ENCODE results near the gene GOLGA6B.
"Not testable (repeated sequence)": the region's sequence is repeated elsewhere in the genome, so short reads cannot be mapped to it uniquely, and the experiment has no call there.

Gene GOLGA6B

DNA sequence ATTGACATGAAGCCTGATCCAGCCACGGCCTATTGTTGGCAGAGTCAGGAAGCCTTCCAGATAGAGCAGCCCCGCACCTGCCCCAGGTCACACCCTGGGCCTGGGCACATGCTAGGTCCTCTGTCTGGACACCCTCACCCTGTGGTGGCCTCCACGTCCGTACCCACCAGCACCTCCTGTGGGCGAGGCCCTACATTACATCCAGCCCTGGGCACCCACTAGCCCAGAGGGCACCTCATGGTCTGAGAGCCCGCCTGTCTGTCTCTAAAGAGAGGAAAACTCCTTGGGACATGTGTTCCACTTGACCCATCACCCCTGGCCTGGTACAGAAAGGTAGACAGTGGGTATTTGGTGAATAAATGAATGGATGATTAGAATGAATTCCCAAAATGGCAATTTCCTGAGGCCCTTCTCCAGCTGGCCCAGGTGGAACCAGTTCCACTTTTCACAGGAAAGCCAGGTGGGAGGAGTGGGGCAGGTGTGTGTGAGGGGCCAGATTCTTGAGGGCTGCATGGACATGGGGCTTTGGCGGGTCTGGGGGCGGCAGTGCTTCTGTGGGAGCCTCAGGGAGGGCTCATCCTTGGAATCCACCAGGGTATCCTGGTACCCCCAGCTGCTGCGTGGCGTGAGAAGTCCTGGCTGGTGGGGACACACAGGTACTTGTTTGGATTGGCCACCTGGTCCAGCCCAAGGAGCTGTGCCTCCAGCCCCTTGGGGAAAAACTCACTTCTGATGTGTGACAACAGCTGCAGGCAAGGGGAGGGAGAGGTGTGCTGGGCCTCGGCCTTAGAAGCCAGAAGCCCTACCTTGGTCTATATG is 26.0 kb upstream of the GOLGA6B start:
- not testable (repeated sequence) for H3K36me3 ChIP-seq (ENCODE audit: control insufficient read depth, insufficient read depth, low read length); H3K4me3 ChIP-seq (ENCODE audit: insufficient read depth, low read depth, low read length); H3K27me3 ChIP-seq (ENCODE audit: control insufficient read depth, insufficient read depth, low read length, poor library complexity, severe bottlenecking); H3K4me1 ChIP-seq (ENCODE audit: control insufficient read depth, insufficient read depth, low read length); H3K9me3 ChIP-seq (ENCODE audit: control insufficient read depth, low read length); H3K27ac ChIP-seq (ENCODE audit: insufficient read depth, low read depth, low read length, poor library complexity, severe bottlenecking)
- 86 to 87% methylated on average over 10 of the region's 11 CpGs for WGBS, 2 experiments

DNA sequence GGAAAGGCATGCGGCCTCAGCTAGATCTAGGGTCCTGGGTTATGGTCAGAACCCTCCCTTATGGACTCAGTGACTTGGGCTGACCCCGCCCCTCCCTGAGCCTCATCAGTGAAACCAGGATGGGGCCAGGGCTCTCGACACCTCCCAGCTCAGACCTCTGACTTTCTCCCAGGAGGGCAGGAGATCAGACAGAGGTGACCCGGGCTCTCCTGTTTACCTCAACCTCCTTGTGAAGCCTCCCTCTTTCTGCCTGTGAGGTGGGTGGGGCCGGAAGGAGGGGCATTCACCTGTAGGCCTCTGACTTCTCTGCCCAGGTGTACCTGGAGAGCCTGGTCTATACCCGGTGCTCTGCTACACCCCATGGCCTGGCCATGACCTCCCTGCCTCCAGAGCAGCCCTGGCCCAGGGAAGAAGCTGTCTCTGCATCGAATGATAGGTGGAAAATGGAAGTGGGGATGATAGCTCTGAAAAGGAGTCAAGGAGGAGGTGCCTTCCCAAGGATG is 25.4 kb upstream of the GOLGA6B start:
- not testable (repeated sequence) for H3K36me3 ChIP-seq (ENCODE audit: control insufficient read depth, insufficient read depth, low read length); H3K27ac ChIP-seq (ENCODE audit: insufficient read depth, low read depth, low read length, poor library complexity, severe bottlenecking); H3K4me1 ChIP-seq (ENCODE audit: control insufficient read depth, insufficient read depth, low read length); H3K27me3 ChIP-seq (ENCODE audit: control insufficient read depth, insufficient read depth, low read length, poor library complexity, severe bottlenecking); H3K9me3 ChIP-seq (ENCODE audit: control insufficient read depth, low read length); H3K4me3 ChIP-seq (ENCODE audit: insufficient read depth, low read depth, low read length)
- 86 to 90% methylated on average over 7 of the region's 7 CpGs for WGBS, 2 experiments

DNA sequence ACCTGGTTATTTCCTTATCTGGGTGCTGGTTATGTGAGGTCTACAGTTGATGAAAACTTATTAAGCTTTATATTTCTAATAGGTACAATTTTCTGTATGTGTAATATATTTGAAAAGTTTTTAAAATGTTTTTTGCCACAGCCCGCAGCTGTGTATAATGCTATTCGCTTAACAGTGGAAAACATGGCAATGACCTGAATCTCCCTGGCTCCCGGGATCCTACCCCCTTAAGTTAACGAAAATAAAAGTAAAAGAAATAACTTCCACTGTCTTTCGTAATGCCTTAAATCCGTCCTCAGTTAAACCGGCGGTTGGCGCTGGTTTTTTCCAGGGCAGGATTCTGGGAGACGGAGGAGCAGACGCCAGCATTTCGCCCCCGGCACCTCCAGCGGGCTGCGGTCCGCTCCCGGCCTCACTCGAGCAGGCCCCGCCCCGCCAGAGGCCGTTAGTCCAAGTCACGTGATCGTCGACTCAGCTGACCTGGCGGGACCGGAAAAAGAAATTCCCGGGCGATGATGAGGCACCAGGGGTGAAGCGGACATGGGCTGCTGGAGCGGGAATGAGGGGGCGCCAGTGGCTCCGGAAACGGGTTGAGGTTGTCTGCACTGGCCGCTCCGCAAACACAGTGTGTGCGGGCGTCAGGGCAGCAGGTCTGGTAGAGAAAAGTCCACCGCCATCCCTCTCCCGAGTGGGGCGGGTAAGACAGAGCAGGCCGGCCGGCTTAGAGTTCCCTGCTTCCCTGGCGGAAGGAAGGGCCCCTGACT is 17.8 kb upstream of the GOLGA6B start:
- H3K9me3 ChIP-seq (ENCODE audit: control insufficient read depth, low read length); H3K36me3 ChIP-seq (ENCODE audit: control insufficient read depth, insufficient read depth, low read length); H3K27ac ChIP-seq (ENCODE audit: insufficient read depth, low read depth, low read length, poor library complexity, severe bottlenecking); H3K4me1 ChIP-seq (ENCODE audit: control insufficient read depth, insufficient read depth, low read length); H3K27me3 ChIP-seq (ENCODE audit: control insufficient read depth, insufficient read depth, low read length, poor library complexity, severe bottlenecking): not testable (repeated sequence)
- WGBS, 2 experiments = 10 to 40% methylated on average over 3 to 16 of the region's 43 CpGs
- peak overlapping the region; percentile 27 for H3K4me3 ChIP-seq (ENCODE audit: insufficient read depth, low read depth, low read length)

DNA sequence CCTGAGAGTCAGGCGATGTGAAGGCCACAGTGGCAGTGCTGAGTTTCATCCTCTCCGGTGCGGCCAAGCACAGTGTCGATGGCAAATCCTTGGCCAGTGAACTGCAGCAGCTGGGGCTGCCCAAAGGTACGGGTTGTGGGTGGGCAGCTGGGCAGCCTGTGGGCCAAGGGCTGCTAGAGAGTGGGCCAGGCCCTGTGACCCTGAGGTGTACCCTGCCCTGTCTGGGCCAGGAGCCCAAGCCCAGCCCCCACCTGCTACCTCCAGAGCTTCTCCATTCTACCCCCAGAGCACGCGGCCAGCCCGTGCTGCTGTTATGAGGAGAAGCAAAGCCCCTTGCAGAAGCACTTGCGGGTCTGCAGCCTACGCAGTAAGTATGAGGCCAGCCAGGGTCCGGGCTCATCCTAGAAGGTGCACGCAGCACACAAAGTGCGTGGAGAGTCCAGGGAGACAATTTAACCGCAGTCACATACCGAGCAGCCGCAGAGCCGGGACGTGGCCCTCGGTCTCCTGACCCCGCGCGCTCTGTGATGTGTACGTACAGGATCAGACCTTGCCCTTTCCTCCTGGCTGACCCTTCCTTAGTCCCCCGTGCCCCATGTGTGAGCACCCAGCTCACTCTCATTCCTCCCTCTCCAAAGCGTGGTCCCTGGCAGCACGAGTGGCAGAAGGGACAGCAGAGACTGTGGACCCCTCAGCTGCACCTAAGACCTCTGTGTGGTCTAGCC is 14.6 kb upstream of the GOLGA6B start:
- WGBS, 2 experiments = no CpG with 5 or more reads among the region's 26 CpGs
- H3K9me3 ChIP-seq (ENCODE audit: control insufficient read depth, low read length); H3K4me3 ChIP-seq (ENCODE audit: insufficient read depth, low read depth, low read length); H3K4me1 ChIP-seq (ENCODE audit: control insufficient read depth, insufficient read depth, low read length); H3K27me3 ChIP-seq (ENCODE audit: control insufficient read depth, insufficient read depth, low read length, poor library complexity, severe bottlenecking); H3K27ac ChIP-seq (ENCODE audit: insufficient read depth, low read depth, low read length, poor library complexity, severe bottlenecking); H3K36me3 ChIP-seq (ENCODE audit: control insufficient read depth, insufficient read depth, low read length): not testable (repeated sequence)

DNA sequence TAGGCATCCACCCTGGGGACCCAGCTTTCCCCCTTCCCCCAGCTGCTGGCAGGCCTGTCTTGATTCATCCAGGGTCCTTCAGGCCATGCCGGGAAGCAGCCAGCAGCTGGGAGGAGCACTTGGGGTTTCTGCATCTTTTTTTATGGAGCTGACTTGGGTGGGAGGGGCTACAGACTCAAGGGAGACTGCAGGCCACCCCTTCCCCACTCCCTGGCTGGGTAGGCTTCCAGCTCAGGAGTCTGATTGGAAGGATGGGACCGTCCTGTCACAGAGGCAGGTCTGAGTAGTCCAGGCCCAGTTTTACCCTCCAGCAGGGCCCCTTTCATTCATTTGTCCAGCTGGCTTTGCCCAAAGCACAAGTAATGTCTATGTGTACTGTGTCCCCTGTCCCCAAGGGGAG is 12.2 kb upstream of the GOLGA6B start:
- H3K9me3 ChIP-seq (ENCODE audit: control insufficient read depth, low read length); H3K4me1 ChIP-seq (ENCODE audit: control insufficient read depth, insufficient read depth, low read length); H3K27ac ChIP-seq (ENCODE audit: insufficient read depth, low read depth, low read length, poor library complexity, severe bottlenecking); H3K27me3 ChIP-seq (ENCODE audit: control insufficient read depth, insufficient read depth, low read length, poor library complexity, severe bottlenecking); H3K36me3 ChIP-seq (ENCODE audit: control insufficient read depth, insufficient read depth, low read length); H3K4me3 ChIP-seq (ENCODE audit: insufficient read depth, low read depth, low read length): not testable (repeated sequence)
- WGBS, 2 experiments = no CpG with 5 or more reads among the region's 2 CpGs

DNA sequence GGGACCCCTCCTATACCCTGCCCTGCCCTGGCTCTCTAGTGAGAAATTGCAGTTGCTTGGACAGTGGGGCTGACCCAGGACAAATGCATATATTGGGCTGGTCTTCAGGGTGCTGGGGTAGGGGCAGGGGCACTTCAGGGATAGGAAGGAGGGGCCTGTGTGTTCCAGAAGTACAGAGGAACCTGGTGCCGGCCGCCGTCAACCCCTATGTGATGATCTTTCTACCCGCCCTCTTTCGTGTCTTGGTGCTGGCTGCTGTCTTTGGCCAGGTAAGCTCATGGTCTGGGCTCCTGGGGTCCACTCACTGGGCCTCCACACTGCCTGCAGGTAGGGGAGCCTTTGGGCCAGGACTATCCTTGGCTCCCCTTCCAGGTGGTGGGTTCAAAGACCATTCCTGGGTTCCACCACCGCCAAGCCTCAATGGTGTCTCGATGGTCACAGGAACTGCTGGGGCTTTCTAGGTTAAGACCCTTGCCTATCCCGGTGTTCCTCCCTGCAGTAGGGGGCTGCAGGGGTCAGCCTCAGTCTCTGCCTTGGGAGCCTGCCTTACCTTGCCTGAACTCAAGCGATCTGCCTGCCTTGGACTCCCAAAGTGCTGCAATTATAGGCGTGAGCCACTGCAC is 5.8 kb upstream of the GOLGA6B start:
- H3K27ac ChIP-seq (ENCODE audit: insufficient read depth, low read depth, low read length, poor library complexity, severe bottlenecking); H3K4me3 ChIP-seq (ENCODE audit: insufficient read depth, low read depth, low read length); H3K27me3 ChIP-seq (ENCODE audit: control insufficient read depth, insufficient read depth, low read length, poor library complexity, severe bottlenecking); H3K36me3 ChIP-seq (ENCODE audit: control insufficient read depth, insufficient read depth, low read length); H3K4me1 ChIP-seq (ENCODE audit: control insufficient read depth, insufficient read depth, low read length); H3K9me3 ChIP-seq (ENCODE audit: control insufficient read depth, low read length): not testable (repeated sequence)
- WGBS, 2 experiments = 90 to 92% methylated on average over 2 to 3 of the region's 10 CpGs

DNA sequence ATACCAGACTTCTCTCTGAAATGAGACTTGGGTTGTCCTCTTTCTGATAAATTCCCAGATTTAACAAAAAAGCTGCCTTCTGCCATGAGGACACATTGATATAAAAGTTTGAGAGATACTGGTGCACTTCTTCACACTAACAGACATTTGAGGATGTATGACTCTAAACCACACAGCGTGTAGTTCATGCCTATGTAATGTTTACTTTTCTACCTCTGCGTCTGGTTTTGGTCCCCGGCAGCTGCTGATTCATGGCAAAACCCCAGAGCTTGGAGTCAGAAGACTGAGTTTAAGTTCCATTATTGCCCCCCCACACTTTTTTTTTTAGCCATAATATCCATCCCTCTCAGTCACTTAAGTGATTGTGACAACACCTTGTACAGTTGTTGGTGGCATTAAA is 1.5 kb downstream of the GOLGA6B start:
- not testable (repeated sequence) for H3K4me1 ChIP-seq (ENCODE audit: control insufficient read depth, insufficient read depth, low read length); H3K27me3 ChIP-seq (ENCODE audit: control insufficient read depth, insufficient read depth, low read length, poor library complexity, severe bottlenecking); H3K36me3 ChIP-seq (ENCODE audit: control insufficient read depth, insufficient read depth, low read length); H3K27ac ChIP-seq (ENCODE audit: insufficient read depth, low read depth, low read length, poor library complexity, severe bottlenecking); H3K4me3 ChIP-seq (ENCODE audit: insufficient read depth, low read depth, low read length); H3K9me3 ChIP-seq (ENCODE audit: control insufficient read depth, low read length)
- WGBS, 2 experiments = no CpG with 5 or more reads among the region's 3 CpGs

DNA sequence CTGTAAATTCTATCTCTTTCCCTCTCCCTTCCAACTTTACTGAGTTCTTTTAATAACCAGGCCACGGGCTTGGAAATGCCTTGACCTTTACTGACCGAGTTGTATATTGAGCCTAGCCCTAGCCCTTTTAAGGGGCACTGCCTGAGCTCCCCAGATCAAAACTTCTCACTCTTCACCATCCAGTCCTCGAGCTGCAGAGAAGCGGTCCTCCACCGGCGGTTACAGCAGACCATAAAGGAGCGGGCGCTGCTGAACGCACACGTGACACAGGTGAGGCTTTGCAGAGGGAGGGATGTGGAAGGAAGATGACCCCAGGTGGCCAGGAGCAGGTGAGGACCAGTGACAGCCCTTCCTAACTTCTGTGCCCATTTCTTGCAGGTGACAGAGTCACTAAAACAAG is 6.6 kb downstream of the GOLGA6B start:
- not testable (repeated sequence) for H3K27ac ChIP-seq (ENCODE audit: insufficient read depth, low read depth, low read length, poor library complexity, severe bottlenecking); H3K4me1 ChIP-seq (ENCODE audit: control insufficient read depth, insufficient read depth, low read length); H3K9me3 ChIP-seq (ENCODE audit: control insufficient read depth, low read length); H3K4me3 ChIP-seq (ENCODE audit: insufficient read depth, low read depth, low read length); H3K36me3 ChIP-seq (ENCODE audit: control insufficient read depth, insufficient read depth, low read length); H3K27me3 ChIP-seq (ENCODE audit: control insufficient read depth, insufficient read depth, low read length, poor library complexity, severe bottlenecking)
- 94 to 98% methylated on average over 5 to 6 of the region's 10 CpGs for WGBS, 2 experiments

DNA sequence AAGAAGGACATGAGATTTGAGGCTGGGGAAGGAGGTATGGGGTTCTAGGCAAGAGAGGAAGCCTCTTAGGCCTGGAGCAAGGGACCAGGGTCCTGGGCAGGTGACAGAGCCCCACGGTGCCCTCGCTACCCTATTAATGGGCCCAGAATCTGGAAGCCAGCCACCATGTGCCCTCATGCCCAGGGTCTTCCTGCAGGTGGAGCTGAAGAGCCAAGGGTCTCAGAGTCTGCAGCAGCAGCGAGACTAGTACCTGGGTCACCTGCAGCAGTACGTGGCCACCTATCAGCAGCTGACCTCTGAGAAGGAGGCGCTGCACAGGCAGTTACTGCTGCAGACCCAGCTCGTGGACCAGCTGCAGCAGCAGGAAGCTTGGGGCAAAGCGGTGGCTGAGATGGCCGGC is 9.4 kb downstream of the GOLGA6B start:
- H3K4me3 ChIP-seq (ENCODE audit: insufficient read depth, low read depth, low read length); H3K27ac ChIP-seq (ENCODE audit: insufficient read depth, low read depth, low read length, poor library complexity, severe bottlenecking); H3K9me3 ChIP-seq (ENCODE audit: control insufficient read depth, low read length); H3K27me3 ChIP-seq (ENCODE audit: control insufficient read depth, insufficient read depth, low read length, poor library complexity, severe bottlenecking); H3K4me1 ChIP-seq (ENCODE audit: control insufficient read depth, insufficient read depth, low read length); H3K36me3 ChIP-seq (ENCODE audit: control insufficient read depth, insufficient read depth, low read length): not testable (repeated sequence)
- WGBS, 2 experiments = 92 to 100% methylated on average over 2 of the region's 8 CpGs

DNA sequence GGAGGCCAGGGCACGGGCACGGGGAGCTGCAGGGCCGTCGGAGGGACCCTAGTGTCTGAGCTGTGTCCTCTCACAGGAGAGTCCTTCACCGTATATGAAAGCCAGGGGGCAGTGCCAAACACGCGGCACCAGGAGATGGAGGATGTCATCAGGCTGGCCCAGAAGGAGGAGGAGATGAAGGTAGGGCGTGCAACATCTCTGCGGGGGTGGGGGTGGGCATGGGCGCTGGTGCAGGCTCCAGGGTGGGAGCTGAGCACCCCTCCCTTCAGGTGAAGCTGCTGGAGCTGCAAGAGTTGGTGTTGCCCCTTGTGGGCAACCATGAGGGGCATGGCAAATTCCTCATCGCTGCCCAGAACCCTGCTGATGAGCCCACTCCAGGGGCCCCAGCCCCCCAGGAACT is 11.2 kb downstream of the GOLGA6B start:
- not testable (repeated sequence) for H3K9me3 ChIP-seq (ENCODE audit: control insufficient read depth, low read length)

More for the DNA sequence above, 11.2 kb downstream of the GOLGA6B start:
- 86 to 93% methylated on average over 2 to 5 of the region's 11 CpGs for WGBS, 2 experiments
- not testable (repeated sequence) for H3K4me3 ChIP-seq (ENCODE audit: insufficient read depth, low read depth, low read length); H3K27me3 ChIP-seq (ENCODE audit: control insufficient read depth, insufficient read depth, low read length, poor library complexity, severe bottlenecking); H3K36me3 ChIP-seq (ENCODE audit: control insufficient read depth, insufficient read depth, low read length); H3K4me1 ChIP-seq (ENCODE audit: control insufficient read depth, insufficient read depth, low read length); H3K27ac ChIP-seq (ENCODE audit: insufficient read depth, low read depth, low read length, poor library complexity, severe bottlenecking)

Measured in ectodermal cell (in vitro differentiated cells).